GM21367 (cell line): ENCODE measurements around the gene NIBAN1.
"Not testable (repeated sequence)": the region's sequence is repeated elsewhere in the genome, so short reads cannot be mapped to it uniquely, and the experiment has no call there.

ENCODE experiments used
- ATAC-seq: cut with Tn5 transposase; IDR thresholded peaks from one replicate; pipeline ENCODE4 v1.9.1; 2021; ENCODE audit not compliant: unreplicated experiment

NIBAN1 gene

GRCh38 chr1:184974056-184974836 is at the start of gene NIBAN1:
TSS of gene NIBAN1 (minus strand) at chr1:184974508. CDS start at chr1:184974356, 152 bp downstream.
- peak; percentile 54 for ATAC-seq

- ATAC-seq = no peak
These were observed 43.7 kb upstream of the NIBAN1 start for GRCh38 chr1:185017966-185018365.

- no peak for ATAC-seq
These were observed 43.0 kb upstream of the NIBAN1 start for GRCh38 chr1:185017338-185017737.

GRCh38 chr1:185016880-185017279 is 42.6 kb upstream of the NIBAN1 start:
- no peak for ATAC-seq

GRCh38 chr1:185015631-185016030 is 41.3 kb upstream of the NIBAN1 start:
- no peak for ATAC-seq

- no peak for ATAC-seq
These were observed 40.6 kb upstream of the NIBAN1 start for GRCh38 chr1:185014941-185015340.

- no peak for ATAC-seq
These were observed 36.1 kb upstream of the NIBAN1 start for GRCh38 chr1:185010361-185010760.

- no peak for ATAC-seq
These were observed 34.5 kb upstream of the NIBAN1 start for GRCh38 chr1:185008838-185009237.

GRCh38 chr1:185001312-185001880 is 27.1 kb upstream of the NIBAN1 start:
- ATAC-seq = not testable (repeated sequence)

GRCh38 chr1:184999974-185000373 is 25.7 kb upstream of the NIBAN1 start:
- not testable (repeated sequence) for ATAC-seq

- no peak for ATAC-seq
These were observed 20.0 kb upstream of the NIBAN1 start for GRCh38 chr1:184994301-184994700.

GRCh38 chr1:184992271-184992670 is 18.0 kb upstream of the NIBAN1 start:
- no peak for ATAC-seq

- no peak for ATAC-seq
These were observed 15.9 kb upstream of the NIBAN1 start for GRCh38 chr1:184990204-184990603.

- ATAC-seq = no peak
These were observed 14.2 kb upstream of the NIBAN1 start for GRCh38 chr1:184988506-184988905.

- no peak for ATAC-seq
These were observed 13.4 kb upstream of the NIBAN1 start for GRCh38 chr1:184987696-184988095.

GRCh38 chr1:184986250-184986649 is 11.9 kb upstream of the NIBAN1 start:
- ATAC-seq = no peak

GRCh38 chr1:184982002-184982954 is 8.0 kb upstream of the NIBAN1 start:
- peak; percentile 89 for ATAC-seq

GRCh38 chr1:184980726-184981125 is 6.4 kb upstream of the NIBAN1 start:
- no peak for ATAC-seq

- no peak for ATAC-seq
These were observed 1.0 kb upstream of the NIBAN1 start for GRCh38 chr1:184975208-184975870.

- no peak for ATAC-seq
These were observed 468 bp upstream of the NIBAN1 start for GRCh38 chr1:184974837-184975115.
